ENCODE results near the gene ENAH.

DNA sequence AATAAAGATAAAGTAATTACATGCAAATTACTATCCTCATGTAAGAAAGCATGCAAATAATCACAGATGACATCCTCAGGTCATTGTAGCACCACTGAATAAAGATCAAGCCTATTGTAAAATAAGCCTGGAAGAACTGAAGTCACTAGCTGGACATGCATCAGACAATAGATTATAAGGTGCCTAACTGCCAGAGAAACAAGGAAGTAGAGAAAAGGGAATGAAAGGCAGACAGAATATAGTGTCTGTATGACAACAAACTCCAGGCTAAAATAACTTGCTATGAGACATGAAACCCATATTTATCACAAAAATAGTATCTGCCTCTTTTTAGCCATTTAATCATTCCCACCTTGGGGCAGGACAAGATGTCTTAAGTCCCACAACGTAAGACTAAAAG lies 108.7 kb downstream of the ENAH start:
- no peak for TF ChIP-seq POLR2AphosphoS5 (IDR thresholded peaks at IDR 0.05; ENCODE audit: borderline replicate concordance, low read depth, low read length)
- no peak for TF ChIP-seq EZH2 (IDR thresholded peaks at IDR 0.05)

Data from SK-N-MC (cell line).